CD4-positive, alpha-beta T cell treated with Interleukin-6 at 100 ng/mL for 8 hours (primary cell): ENCODE data around the gene SUSD6.
"Not testable (repeated sequence)": the region's sequence is repeated elsewhere in the genome, so short reads cannot be mapped to it uniquely, and the experiment has no call there.

Source experiments
- DNase-seq: peaks from one replicate; pipeline ENCODE4 v3.0.0-alpha.2; 2020; ENCODE audit warnings: mixed read lengths, low spot score

The SUSD6 gene

DNA sequence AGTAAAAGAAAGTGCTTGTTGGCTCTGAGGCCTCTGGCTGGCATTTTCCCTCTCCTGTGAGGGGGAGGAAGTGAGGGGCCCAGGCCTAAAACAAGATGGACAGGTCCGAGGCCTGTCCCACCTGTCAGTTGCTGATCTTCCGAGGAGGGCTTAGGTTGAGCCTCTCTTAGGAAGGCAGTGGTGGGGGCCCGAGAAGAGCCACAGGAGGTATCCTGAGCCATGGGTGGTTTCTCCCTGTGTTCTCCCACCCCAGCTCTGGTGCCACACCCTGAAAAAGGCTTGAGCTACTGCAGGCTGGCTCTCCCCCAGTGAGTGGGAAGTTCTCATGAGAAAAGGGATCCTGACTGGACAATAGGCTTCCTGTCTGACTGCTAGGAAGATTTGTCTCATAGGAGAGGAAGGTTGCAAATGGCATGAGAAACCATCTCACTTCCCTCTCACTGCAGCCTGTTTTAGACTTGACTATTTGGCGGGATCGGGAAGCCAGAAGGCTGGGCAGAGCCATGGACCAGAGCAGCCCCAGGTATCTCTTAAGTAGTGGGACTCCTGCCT is 83.4 kb downstream of the SUSD6 start:
- no peak for DNase-seq

- no peak for DNase-seq
Measured at GRCh38 chr14:69695322-69696203, 84.2 kb downstream of the SUSD6 start.

- no peak for DNase-seq
Measured at GRCh38 chr14:69696204-69696527, 84.8 kb downstream of the SUSD6 start.

GRCh38 chr14:69696633-69697557 is 85.5 kb downstream of the SUSD6 start:
- no peak for DNase-seq

GRCh38 chr14:69698572-69698971 is 87.2 kb downstream of the SUSD6 start:
- DNase-seq = no peak

GRCh38 chr14:69699243-69699642 is 87.8 kb downstream of the SUSD6 start:
- not testable (repeated sequence) for DNase-seq

DNA sequence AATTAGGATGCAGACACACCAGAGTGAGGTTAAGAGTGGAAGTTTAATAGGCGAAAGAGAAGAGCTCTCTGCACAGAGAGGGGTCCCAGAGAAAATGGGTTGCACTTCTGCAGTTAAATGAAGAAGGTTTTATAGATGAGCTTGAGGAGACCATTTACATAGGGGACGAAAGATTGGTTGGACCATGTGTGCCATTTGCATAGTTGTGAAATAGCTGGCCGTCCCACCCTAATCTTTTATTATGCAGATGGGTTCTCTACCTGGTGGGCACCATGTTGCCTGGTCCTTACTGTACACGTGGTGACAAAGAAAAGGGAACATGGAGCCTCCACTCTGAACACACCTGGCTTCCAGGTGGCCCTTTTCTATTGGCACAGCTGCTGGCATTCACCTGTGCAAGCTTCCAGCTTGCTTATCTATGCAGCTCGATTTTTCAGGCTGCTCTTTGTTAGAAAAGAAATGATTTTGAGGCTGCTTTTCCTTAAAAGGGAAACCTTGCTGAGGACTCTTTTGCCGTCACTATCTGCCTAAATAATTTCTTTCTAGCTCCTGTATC is 88.4 kb downstream of the SUSD6 start:
- DNase-seq = no peak

DNA sequence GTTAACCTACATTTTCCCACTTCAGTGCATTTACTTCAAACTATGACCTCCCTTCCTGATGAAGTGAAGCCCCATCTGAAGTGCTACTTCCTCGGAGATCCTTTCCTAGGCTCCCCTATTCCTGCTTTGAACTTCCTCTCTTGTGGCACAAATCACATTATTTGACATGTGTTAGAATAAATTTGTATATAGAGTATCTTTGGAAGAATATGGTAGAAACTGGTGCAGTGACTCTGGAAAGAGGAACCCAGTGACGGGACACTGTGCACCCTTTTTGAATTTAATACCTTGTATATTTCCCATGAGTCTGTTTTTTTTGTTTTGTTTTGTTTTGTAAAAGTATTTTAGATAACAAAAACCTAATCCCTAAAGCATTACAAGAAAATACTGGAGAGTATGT is 89.2 kb downstream of the SUSD6 start:
- no peak for DNase-seq

GRCh38 chr14:69701291-69701690 is 89.9 kb downstream of the SUSD6 start:
- no peak for DNase-seq

DNA sequence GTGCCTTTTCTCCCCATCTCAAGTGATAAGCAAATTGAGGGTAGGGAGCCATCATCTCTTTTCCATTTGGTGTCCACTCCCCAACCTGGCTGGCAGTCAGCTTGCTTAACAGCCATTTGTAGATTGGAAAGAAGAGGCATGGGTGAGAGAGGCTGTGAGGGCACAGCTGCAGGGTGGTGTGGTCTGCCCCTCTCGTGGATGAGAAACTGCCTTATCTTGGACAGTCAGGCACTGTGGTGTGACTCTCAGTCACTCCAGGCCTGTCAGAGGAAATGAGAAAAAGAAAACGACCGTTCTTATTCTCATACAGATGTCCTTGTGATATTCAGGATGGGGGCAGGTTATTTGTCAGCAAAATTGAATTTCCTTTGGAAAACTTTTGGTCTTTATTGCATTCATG is 90.5 kb downstream of the SUSD6 start:
- DNase-seq = no peak

DNA sequence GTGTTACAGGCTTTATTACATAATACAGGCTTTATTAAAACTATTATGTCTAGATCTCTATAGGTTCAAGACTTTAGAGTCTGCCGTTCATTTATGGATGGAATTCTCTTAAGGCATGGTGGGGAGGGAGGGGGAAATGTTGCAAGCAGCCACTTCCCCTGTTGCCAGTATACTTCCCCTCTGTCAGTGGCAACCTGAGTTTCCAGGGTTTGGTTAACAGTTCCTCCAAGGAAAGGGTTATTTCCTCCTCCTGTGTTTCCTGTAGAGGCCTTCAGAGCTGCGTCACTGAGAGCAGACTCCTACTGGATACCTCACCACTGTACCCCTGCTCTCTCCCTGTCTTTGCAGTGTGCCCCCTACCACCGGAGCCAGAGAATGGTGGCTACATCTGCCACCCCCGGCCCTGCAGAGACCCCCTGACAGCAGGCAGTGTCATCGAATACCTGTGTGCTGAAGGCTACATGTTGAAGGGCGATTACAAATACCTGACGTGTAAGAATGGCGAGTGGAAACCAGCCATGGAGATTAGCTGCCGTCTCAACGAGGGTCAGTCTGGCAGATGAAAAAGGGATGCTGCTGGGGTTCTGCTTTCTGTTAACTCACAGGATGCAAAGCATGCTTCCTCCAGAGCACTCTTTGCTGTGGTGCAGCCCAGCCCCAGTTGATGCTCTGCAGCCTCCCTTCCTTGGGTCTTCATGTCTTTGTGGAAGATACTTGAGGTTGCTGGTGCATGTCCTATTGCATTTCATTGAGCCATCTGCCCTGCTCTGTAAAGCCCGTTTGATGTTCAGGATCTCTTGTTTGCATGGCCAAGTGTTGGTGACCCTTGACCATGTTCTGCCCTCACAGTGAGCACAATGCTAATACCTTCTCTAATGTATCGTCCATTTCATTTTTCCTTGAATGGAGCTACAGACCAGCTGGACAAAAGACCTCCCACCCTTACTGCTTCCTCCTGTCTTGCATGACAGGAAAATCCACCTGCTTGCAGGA is 91.9 kb downstream of the SUSD6 start:
- DNase-seq = no peak

- no peak for DNase-seq
Measured at GRCh38 chr14:69704319-69704718, 92.9 kb downstream of the SUSD6 start.

- DNase-seq = no peak
Measured at GRCh38 chr14:69705706-69706105, 94.3 kb downstream of the SUSD6 start.

GRCh38 chr14:69708049-69708448 is 96.7 kb downstream of the SUSD6 start:
- no peak for DNase-seq

DNA sequence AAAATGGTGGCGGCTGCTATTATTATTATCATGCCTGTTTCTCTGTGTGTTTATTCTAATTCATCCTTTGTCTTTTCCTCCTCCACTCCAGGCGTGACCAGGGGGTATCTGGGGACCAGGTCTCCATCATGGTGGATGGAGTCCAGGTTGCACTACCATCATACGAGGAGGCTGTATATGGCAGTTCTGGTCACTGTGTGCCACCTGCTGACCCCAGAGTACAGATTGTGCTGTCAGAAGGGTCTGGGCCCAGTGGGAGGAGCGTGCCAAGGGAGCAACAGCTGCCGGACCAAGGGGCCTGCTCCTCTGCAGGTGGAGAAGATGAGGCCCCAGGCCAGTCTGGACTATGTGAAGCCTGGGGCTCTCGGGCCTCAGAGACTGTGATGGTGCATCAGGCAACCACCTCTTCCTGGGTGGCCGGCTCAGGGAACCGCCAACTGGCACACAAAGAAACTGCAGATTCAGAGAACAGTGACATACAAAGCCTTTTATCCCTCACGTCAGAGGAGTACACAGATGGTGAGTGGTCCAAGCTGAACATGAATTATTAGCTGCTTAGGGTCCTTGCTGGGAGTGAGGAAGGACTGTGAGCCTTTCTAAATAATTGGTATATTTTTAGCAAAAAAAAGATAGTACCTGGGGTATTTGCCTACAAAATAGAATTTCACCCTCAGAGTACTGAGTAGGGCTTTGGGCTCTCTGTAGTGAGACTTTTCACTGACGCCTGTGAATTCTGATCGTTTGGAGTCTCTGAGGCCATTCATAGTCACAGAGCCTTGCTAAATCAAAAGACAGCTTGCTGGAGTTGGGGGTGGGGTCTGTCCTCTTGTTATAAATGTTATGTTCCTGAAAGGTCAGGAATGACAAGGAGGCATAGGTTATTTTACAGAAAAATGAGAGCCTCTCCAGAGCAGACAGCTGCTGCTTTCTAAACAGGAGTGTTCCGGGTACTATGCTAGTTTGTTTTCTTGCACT is 97.5 kb downstream of the SUSD6 start:
- no peak for DNase-seq

GRCh38 chr14:69710378-69710777 is 99.0 kb downstream of the SUSD6 start:
- DNase-seq = no peak

- DNase-seq = no peak
Measured at GRCh38 chr14:69711065-69711464, 99.7 kb downstream of the SUSD6 start.

- no peak for DNase-seq
Measured at GRCh38 chr14:69711477-69711876, 100.1 kb downstream of the SUSD6 start.

DNA sequence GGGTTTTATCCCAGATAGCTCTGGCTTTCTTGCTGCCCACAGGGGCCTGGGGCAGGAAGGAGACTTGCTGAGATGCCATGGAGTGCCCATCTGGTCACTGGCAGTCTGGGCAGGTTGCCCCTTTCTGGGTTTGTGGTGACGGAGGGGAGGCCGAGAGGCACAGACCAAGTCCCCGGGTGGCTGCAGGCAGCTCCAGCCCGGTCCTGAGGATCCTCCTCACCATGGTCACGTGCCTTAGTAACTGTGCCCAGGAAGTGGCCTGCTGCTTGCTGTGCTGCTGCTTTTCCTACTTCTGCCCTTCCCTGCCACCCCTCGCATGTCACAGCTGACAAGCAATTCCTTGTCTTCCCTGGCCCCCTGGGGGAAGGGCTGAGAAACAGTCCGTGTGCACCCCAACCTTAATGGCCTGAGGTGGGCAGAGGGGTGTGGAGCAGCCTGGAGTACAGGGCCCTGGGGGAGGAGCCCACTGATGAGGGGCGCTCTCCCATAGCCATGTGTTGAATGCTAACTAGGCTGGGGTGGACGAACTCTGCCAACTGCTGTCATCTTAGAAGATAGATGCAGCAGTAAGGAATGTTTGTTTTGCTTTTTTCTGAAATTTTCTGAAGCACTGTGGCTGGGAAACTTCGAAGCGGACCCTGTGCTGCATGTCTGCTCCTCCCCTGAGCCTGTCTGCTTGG is 100.6 kb downstream of the SUSD6 start:
- DNase-seq = no peak
